Right atrium auricular region (tissue), 2 donors: ENCODE measurements around the gene FAM107B. TPM values are rescaled to one million over a fixed set of nuclear protein-coding genes. Genes with fewer than 3 reads are reported as not detected.

Experiments
- DNase-seq: peaks from one replicate; pipeline ENCODE4 v3.0.0-alpha.2; 2019; ENCODE audit warnings: low spot score
- H3K27ac ChIP-seq, 2 donors: fragments of 200-600 bp; sonication (generic); 1 replicate in 1 of 2; 2 replicates in 1 of 2; pipeline ENCODE4 v1.5.1; 2016 to 2019
- H3K27me3 ChIP-seq, 2 donors: fragments of 200-600 bp; sonication (generic); one replicate each; pipeline versions ENCODE4 v1.5.1 to v1.6.0; 2017 to 2019
- H3K36me3 ChIP-seq: fragments of 200-600 bp; sonication (generic); one replicate; pipeline ENCODE4 v1.5.1; 2016
- H3K4me1 ChIP-seq, 2 donors: fragments of 200-600 bp; sonication (generic); one replicate each; pipeline versions ENCODE4 v1.5.1 to v1.6.0; 2017 to 2019
- H3K4me3 ChIP-seq, 2 donors: fragments of 200-600 bp; sonication (generic); 1 replicate in 1 of 2; 2 replicates in 1 of 2; pipeline ENCODE4 v1.5.1; 2017 to 2019; ENCODE audit warnings: mild to moderate bottlenecking in 1 of 2, moderate library complexity in 1 of 2
- H3K9me3 ChIP-seq, 2 donors: fragments of 200-600 bp; sonication (generic); one replicate each; pipeline ENCODE4 v1.5.1; 2019
- CTCF ChIP-seq, 2 donors: fragments of 200-600 bp; sonication (generic); IDR thresholded peaks; one replicate each; pipeline ENCODE4 v1.5.1; 2019; ENCODE audit warnings: antibody characterized with exemption in 2 of 2
- total RNA-seq, 2 donors: library from RNA; depleted of rRNA; stranded (reverse); fragments of >200 nt; gene quantifications; one replicate each; pipeline ENCODE4 v1.1.0, GENCODE V29; 2016

The FAM107B gene
- total RNA-seq, 2 donors from 2014 or later = 10.6 to 14.1 TPM

GRCh38 chr10:14700546-14700945 lies 74.2 kb downstream of the FAM107B start:
- Histone ChIP-seq H3K4me3 (no peak overlapping the region), H3K4me1 (no peaks in the 10 kb centered on the region), H3K9me3 (no peaks in the 10 kb centered on the region), H3K36me3 (no peaks in the 10 kb centered on the region), H3K27ac (no peak overlapping the region), H3K27me3 (no peaks in the 10 kb centered on the region)
- no peak for TF ChIP-seq CTCF (IDR thresholded peaks at IDR 0.05)
- no peak for DNase-seq

GRCh38 chr10:14699482-14699881 lies 75.2 kb downstream of the FAM107B start:
- no peaks in the 10 kb centered on the region for H3K4me1 ChIP-seq
- no peak for TF ChIP-seq CTCF (IDR thresholded peaks at IDR 0.05)
- H3K4me3 ChIP-seq = no peak overlapping the region
- H3K27ac ChIP-seq = no peak overlapping the region
- H3K9me3 ChIP-seq = no peaks in the 10 kb centered on the region
- no peak for DNase-seq
- H3K27me3 ChIP-seq = no peaks in the 10 kb centered on the region
- H3K36me3 ChIP-seq = no peaks in the 10 kb centered on the region

- Histone ChIP-seq H3K4me1 (no peaks in the 10 kb centered on the region), H3K36me3 (no peaks in the 10 kb centered on the region), H3K27me3 (no peaks in the 10 kb centered on the region), H3K27ac (no peak overlapping the region), H3K4me3 (no peak overlapping the region), H3K9me3 (no peaks in the 10 kb centered on the region)
- no peak for DNase-seq
- no peak for TF ChIP-seq CTCF (IDR thresholded peaks at IDR 0.05)
Observed at GRCh38 chr10:14698829-14699170, 75.9 kb downstream of the FAM107B start.

- Histone ChIP-seq H3K27ac (no peak overlapping the region), H3K4me1 (no peaks in the 10 kb centered on the region), H3K27me3 (no peaks in the 10 kb centered on the region), H3K9me3 (no peaks in the 10 kb centered on the region), H3K4me3 (no peak overlapping the region), H3K36me3 (no peaks in the 10 kb centered on the region)
- no peak for DNase-seq
- TF ChIP-seq CTCF (IDR thresholded peaks at IDR 0.05) = no peak
Observed at GRCh38 chr10:14698111-14698828, 76.4 kb downstream of the FAM107B start.

- no peaks in the 10 kb centered on the region for H3K9me3 ChIP-seq
- no peak for TF ChIP-seq CTCF (IDR thresholded peaks at IDR 0.05)
- DNase-seq = no peak
- no peak overlapping the region for H3K4me3 ChIP-seq
- H3K27ac ChIP-seq = no peak overlapping the region
- H3K4me1 ChIP-seq = no peaks in the 10 kb centered on the region
- H3K36me3 ChIP-seq = no peaks in the 10 kb centered on the region
- H3K27me3 ChIP-seq = no peaks in the 10 kb centered on the region
Observed at GRCh38 chr10:14697281-14697680, 77.4 kb downstream of the FAM107B start.

- Histone ChIP-seq H3K4me1 (no peaks in the 10 kb centered on the region), H3K9me3 (no peaks in the 10 kb centered on the region), H3K27ac (no peak overlapping the region), H3K27me3 (no peaks in the 10 kb centered on the region), H3K36me3 (no peaks in the 10 kb centered on the region), H3K4me3 (no peak overlapping the region)
- DNase-seq = no peak
- no peak for TF ChIP-seq CTCF (IDR thresholded peaks at IDR 0.05)
Observed at GRCh38 chr10:14696821-14697220, 77.9 kb downstream of the FAM107B start.
